ENCODE data around the gene AICDA. TPM values are rescaled to one million over a fixed set of nuclear protein-coding genes. Genes with fewer than 3 reads are reported as not detected.
"Not testable (repeated sequence)": the region's sequence is repeated elsewhere in the genome, so short reads cannot be mapped to it uniquely, and the experiment has no call there.

The AICDA gene
- total and polyA plus RNA-seq, 2 of the 13 experiments (the other 11 are each of a cell fraction or from before 2014, with no cell fraction given), result not detected

GRCh38 chr12:8628731-8629130, 16.1 kb upstream of the AICDA start:
- Histone ChIP-seq H3K9ac (ENCODE audit: insufficient read depth, low read depth, low read length) (no peak overlapping the region), H3K27me3 (ENCODE audit: control insufficient read depth in 1 of 2, insufficient read depth in 2 of 2, low read length in 2 of 2) (no peaks in the 10 kb centered on the region), H3K36me3 (replicated peaks in 1 of 2; ENCODE audit: control insufficient read depth in 1 of 2, insufficient read depth in 2 of 2, low read length in 2 of 2) (no peaks in the 10 kb centered on the region), H3K4me3 (replicated peaks in 1 of 3; ENCODE audit: insufficient read depth in 1 of 3, low read depth in 2 of 3, low read length in 3 of 3) (no peak overlapping the region), H4K20me1 (ENCODE audit: insufficient read depth, low read length) (no peaks in the 10 kb centered on the region), H3K79me2 (ENCODE audit: insufficient read depth, low read length) (no peaks in the 10 kb centered on the region), H3K4me2 (ENCODE audit: low read depth, low read length) (no peak overlapping the region), H3K27ac (ENCODE audit: extremely low read length, insufficient read depth, low read length) (no peak overlapping the region), H3K9me3 (ENCODE audit: low read length) (no peaks in the 10 kb centered on the region), H2AFZ (ENCODE audit: low read length) (no peak overlapping the region), H3K4me1 (ENCODE audit: insufficient read depth, low read length) (no peaks in the 10 kb centered on the region)
- no peak for FAIRE-seq
- TF ChIP-seq JUN (CRISPR knock-in tag; IDR thresholded peaks at IDR 0.05) (no peak), ZNF251 (CRISPR knock-in tag; IDR thresholded peaks at IDR 0.05) (no peak), ETV5 (CRISPR knock-in tag; IDR thresholded peaks at IDR 0.05; ENCODE audit: borderline replicate concordance) (no peak), AGO1 (IDR thresholded peaks at IDR 0.05; ENCODE audit: low read depth, low read length, poor library complexity, severe bottlenecking) (no peak), PHF20 (CRISPR knock-in tag; IDR thresholded peaks at IDR 0.05) (no peak), MIER3 (CRISPR knock-in tag; IDR thresholded peaks at IDR 0.05; ENCODE audit: borderline replicate concordance) (no peak), ZNF784 (CRISPR knock-in tag; IDR thresholded peaks at IDR 0.05; ENCODE audit: borderline replicate concordance) (no peak), POGK (CRISPR knock-in tag; conservative IDR thresholded peaks at IDR 0.05) (no peak), PLSCR1 (CRISPR knock-in tag; IDR thresholded peaks at IDR 0.05; ENCODE audit: borderline replicate concordance) (no peak), ZBTB46 (CRISPR knock-in tag; IDR thresholded peaks at IDR 0.05; ENCODE audit: borderline replicate concordance) (no peak), ZNF737 (CRISPR knock-in tag; IDR thresholded peaks at IDR 0.05; ENCODE audit: borderline replicate concordance) (no peak), ZNF883 (CRISPR knock-in tag; IDR thresholded peaks at IDR 0.05; ENCODE audit: not compliant biosample characterization) (no peak)
- ChIA-PET POLR2A (no interaction called here), CTCF (ENCODE audit: low intra/inter-chr PET ratio, low total read pairs) (no interaction called here)
- WGBS (ENCODE audit: low lambda C conversion rate), result 8% methylated on average over 3 of the region's 3 CpGs
- intact Hi-C loops (cut with micrococcal nuclease; ENCODE audit: unreplicated experiment) (no loop called here), in situ Hi-C loops (cut with HindIII; ENCODE audit: extremely low pct_ligation_motif_present, low pct_unique_long_range_greater_than_20kb) (no loop called here)
- no peak for DNase-seq (ENCODE audit: low spot score)
- ATAC-seq, result no peak
- BruUV-seq (replicated peaks), result no TSS peak

- H3K4me2 ChIP-seq (ENCODE audit: low read depth, low read length); H3K4me3 ChIP-seq (replicated peaks in 1 of 3; ENCODE audit: insufficient read depth in 1 of 3, low read depth in 2 of 3, low read length in 3 of 3); H3K4me1 ChIP-seq (ENCODE audit: insufficient read depth, low read length); H3K27me3 ChIP-seq (ENCODE audit: control insufficient read depth in 1 of 2, insufficient read depth in 2 of 2, low read length in 2 of 2); H2AFZ ChIP-seq (ENCODE audit: low read length); ATAC-seq; H3K9me3 ChIP-seq (ENCODE audit: low read length); H3K79me2 ChIP-seq (ENCODE audit: insufficient read depth, low read length); in situ Hi-C loops (cut with HindIII; ENCODE audit: extremely low pct_ligation_motif_present, low pct_unique_long_range_greater_than_20kb); POLR2A ChIA-PET; DNase-seq (ENCODE audit: low spot score); H3K27ac ChIP-seq (ENCODE audit: extremely low read length, insufficient read depth, low read length); intact Hi-C loops (cut with micrococcal nuclease; ENCODE audit: unreplicated experiment); H3K9ac ChIP-seq (ENCODE audit: insufficient read depth, low read depth, low read length); H3K36me3 ChIP-seq (replicated peaks in 1 of 2; ENCODE audit: control insufficient read depth in 1 of 2, insufficient read depth in 2 of 2, low read length in 2 of 2); H4K20me1 ChIP-seq (ENCODE audit: insufficient read depth, low read length); CTCF ChIA-PET (ENCODE audit: low intra/inter-chr PET ratio, low total read pairs); BruUV-seq (replicated peaks); FAIRE-seq: not testable (repeated sequence)
- 100% methylated on average over 1 of the region's 26 CpGs for WGBS (ENCODE audit: low lambda C conversion rate)
Observed at GRCh38 chr12:8624750-8625149, 12.1 kb upstream of the AICDA start.
